Measurements from ENCODE around the gene POLR3E. TPM values are rescaled to one million over a fixed set of nuclear protein-coding genes. Genes with fewer than 3 reads are reported as not detected.
"Not testable (repeated sequence)": the region's sequence is repeated elsewhere in the genome, so short reads cannot be mapped to it uniquely, and the experiment has no call there.

The POLR3E gene
- total RNA-seq, 2 experiments from 2014 or later: 70.9 to 87.4 TPM

GRCh38 chr16:22293137-22294106 lies 3.8 kb upstream of the POLR3E start:
- H3K36me3 Mint-ChIP-seq (ENCODE audit: low read depth): peaks cover 7% of the 10 kb centered on the region
- H3K27ac Mint-ChIP-seq: no peak overlapping the region
- no peak for ATAC-seq
- ChIA-PET POLR2A (no interaction called here), CTCF (no interaction called here)
- H3K9me3 Mint-ChIP-seq (ENCODE audit: low read depth): no peaks in the 10 kb centered on the region
- intact Hi-C loops (cut with DNase I, micrococcal nuclease): loop anchor here in 1 of 2 experiments (10.0 kb wide), 1 partner anchor 789 kb away; no protein-coding TSS in a partner anchor
- DNase-seq: no peak
- H3K4me1 Mint-ChIP-seq: peaks cover 12% of the 10 kb centered on the region
- H3K27me3 Mint-ChIP-seq: no peaks in the 10 kb centered on the region
- no peak overlapping the region for H3K4me3 Mint-ChIP-seq

GRCh38 chr16:22296225-22297113 lies 740 bp upstream of the POLR3E start:
- ATAC-seq (no peak), DNase-seq (peak; percentile 19)
- Mint-ChIP-seq H3K36me3 (ENCODE audit: low read depth) (peaks cover 30% of the 10 kb centered on the region), H3K4me1 (peaks cover 38% of the 10 kb centered on the region), H3K9me3 (ENCODE audit: low read depth) (no peaks in the 10 kb centered on the region), H3K27ac (peak overlapping the region; percentile 51), H3K27me3 (no peaks in the 10 kb centered on the region), H3K4me3 (peak overlapping the region; percentile 93)
- ChIA-PET CTCF (interaction anchor here (0.6 to 5.7 kb wide), 12 partner anchors 10 to 344 kb away, joined by 3 to 55 read pairs (median 6); partner anchors contain the start of genes EEF2K and UQCRC2), POLR2A (interaction anchor here (0.6 to 1.1 kb wide), 3 partner anchors 10 to 104 kb away, joined by 3 to 4 read pairs (median 3); partner anchors contain the start of gene EEF2K)
- intact Hi-C loops (cut with DNase I, micrococcal nuclease): loop anchor here (1.0 to 10.0 kb wide), 12 partner anchors 56 to 792 kb away; partner anchors contain the start of genes MOSMO (in 2 of the 2), PDZD9 (in 2 of the 2), CDR2 (in 1 of the 2) and EEF2K (in 1 of the 2)

GRCh38 chr16:22297871-22298733 lies 893 bp downstream of the POLR3E start:
- peaks cover 38% of the 10 kb centered on the region for H3K4me1 Mint-ChIP-seq
- peaks cover 35% of the 10 kb centered on the region for H3K36me3 Mint-ChIP-seq (ENCODE audit: low read depth)
- ATAC-seq (peak; percentile 60), DNase-seq (peak; percentile 85)
- peak overlapping the region; percentile 93 for H3K4me3 Mint-ChIP-seq
- peak overlapping the region; percentile 96 for H3K27ac Mint-ChIP-seq
- ChIA-PET CTCF (interaction anchor here (0.6 to 5.7 kb wide), 8 partner anchors 10 to 297 kb away, joined by 3 to 55 read pairs (median 4); partner anchors contain the start of gene EEF2K), POLR2A (interaction anchor here (0.6 to 0.7 kb wide), 2 partner anchors 106 to 107 kb away, joined by 4 to 5 read pairs; no protein-coding TSS in a partner anchor)
- H3K27me3 Mint-ChIP-seq: no peaks in the 10 kb centered on the region
- no peaks in the 10 kb centered on the region for H3K9me3 Mint-ChIP-seq (ENCODE audit: low read depth)
- intact Hi-C loops (cut with DNase I, micrococcal nuclease): loop anchor here (1.0 to 10.0 kb wide), 15 partner anchors 57 to 1398 kb away; partner anchors contain the start of genes CDR2 (in 2 of the 2), EEF2K (in 2 of the 2), MOSMO (in 2 of the 2) and PDZD9 (in 2 of the 2)

GRCh38 chr16:22299036-22299435 lies 1.8 kb downstream of the POLR3E start:
- peaks cover 39% of the 10 kb centered on the region for H3K36me3 Mint-ChIP-seq (ENCODE audit: low read depth)
- H3K4me3 Mint-ChIP-seq: peak overlapping the region; percentile 93
- intact Hi-C loops (cut with DNase I, micrococcal nuclease): loop anchor here (5.0 to 10.0 kb wide), 3 partner anchors 73 to 794 kb away; partner anchors contain the start of gene CDR2 (in 1 of the 2)
- no peaks in the 10 kb centered on the region for H3K9me3 Mint-ChIP-seq (ENCODE audit: low read depth)
- CTCF ChIA-PET: interaction anchor here (0.6 to 5.7 kb wide), 7 partner anchors 93 to 298 kb away, joined by 3 to 55 read pairs (median 4); partner anchors contain the start of gene EEF2K
- POLR2A ChIA-PET: interaction anchor here (0.6 to 0.7 kb wide), 2 partner anchors 107 to 108 kb away, joined by 4 to 5 read pairs; no protein-coding TSS in a partner anchor
- H3K4me1 Mint-ChIP-seq: peaks cover 40% of the 10 kb centered on the region
- DNase-seq (no peak), ATAC-seq (no peak)
- no peaks in the 10 kb centered on the region for H3K27me3 Mint-ChIP-seq
- H3K27ac Mint-ChIP-seq: peak overlapping the region; percentile 96

- Mint-ChIP-seq H3K27me3 (no peaks in the 10 kb centered on the region), H3K4me3 (peak overlapping the region; percentile 3), H3K9me3 (ENCODE audit: low read depth) (no peaks in the 10 kb centered on the region), H3K36me3 (ENCODE audit: low read depth) (peaks cover 47% of the 10 kb centered on the region), H3K4me1 (peaks cover 40% of the 10 kb centered on the region), H3K27ac (peak overlapping the region; percentile 14)
- CTCF ChIA-PET: interaction anchor here (0.6 to 5.7 kb wide), 12 partner anchors 8 to 112 kb away, joined by 3 to 55 read pairs (median 4); partner anchors contain the start of gene EEF2K
- POLR2A ChIA-PET: interaction anchor here (0.5 to 0.7 kb wide), 4 partner anchors 12 to 292 kb away, joined by 3 to 6 read pairs (median 4); no protein-coding TSS in a partner anchor
- DNase-seq (peak; percentile 73), ATAC-seq (no peak)
- intact Hi-C loops (cut with DNase I, micrococcal nuclease): no loop called here
Measured at GRCh38 chr16:22300427-22301071, 3.3 kb downstream of the POLR3E start.

- CTCF ChIA-PET: interaction anchor here (0.6 to 5.7 kb wide), 6 partner anchors 17 to 113 kb away, joined by 3 to 55 read pairs (median 6); partner anchors contain the start of gene EEF2K
- H3K4me1 Mint-ChIP-seq: peaks cover 36% of the 10 kb centered on the region
- ATAC-seq; intact Hi-C loops (cut with DNase I, micrococcal nuclease); H3K9me3 Mint-ChIP-seq (ENCODE audit: low read depth); H3K4me3 Mint-ChIP-seq; DNase-seq; H3K27ac Mint-ChIP-seq; POLR2A ChIA-PET; H3K27me3 Mint-ChIP-seq: not testable (repeated sequence)
- H3K36me3 Mint-ChIP-seq (ENCODE audit: low read depth): peaks cover 47% of the 10 kb centered on the region
Measured at GRCh38 chr16:22301423-22301822, 4.2 kb downstream of the POLR3E start.

- no peak for ATAC-seq
- peaks cover 49% of the 10 kb centered on the region for H3K36me3 Mint-ChIP-seq (ENCODE audit: low read depth)
- no peak overlapping the region for H3K4me3 Mint-ChIP-seq
- H3K27ac Mint-ChIP-seq: no peak overlapping the region
- ChIA-PET CTCF (interaction anchor here (0.6 to 1.4 kb wide), 2 partner anchors 30 to 324 kb away, joined by 3 read pairs; no protein-coding TSS in a partner anchor), POLR2A (no interaction called here)
- H3K9me3 Mint-ChIP-seq (ENCODE audit: low read depth): no peaks in the 10 kb centered on the region
- intact Hi-C loops (cut with DNase I, micrococcal nuclease): no loop called here
- H3K4me1 Mint-ChIP-seq: peaks cover 35% of the 10 kb centered on the region
- no peak for DNase-seq
- H3K27me3 Mint-ChIP-seq: no peaks in the 10 kb centered on the region
Measured at GRCh38 chr16:22302776-22303363, 5.7 kb downstream of the POLR3E start.

- H3K36me3 Mint-ChIP-seq (ENCODE audit: low read depth): peaks cover 45% of the 10 kb centered on the region
- DNase-seq (no peak), ATAC-seq (no peak)
- ChIA-PET POLR2A (no interaction called here), CTCF (no interaction called here)
- no peaks in the 10 kb centered on the region for H3K9me3 Mint-ChIP-seq (ENCODE audit: low read depth)
- H3K27me3 Mint-ChIP-seq: no peaks in the 10 kb centered on the region
- H3K4me1 Mint-ChIP-seq: peaks cover 23% of the 10 kb centered on the region
- no peak overlapping the region for H3K27ac Mint-ChIP-seq
- no peak overlapping the region for H3K4me3 Mint-ChIP-seq
- intact Hi-C loops (cut with DNase I, micrococcal nuclease): no loop called here
Measured at GRCh38 chr16:22304411-22304810, 7.2 kb downstream of the POLR3E start.

GRCh38 chr16:22306788-22307187 lies 9.6 kb downstream of the POLR3E start:
- DNase-seq (no peak), ATAC-seq (no peak)
- no peaks in the 10 kb centered on the region for H3K9me3 Mint-ChIP-seq (ENCODE audit: low read depth)
- H3K27me3 Mint-ChIP-seq: no peaks in the 10 kb centered on the region
- CTCF ChIA-PET: interaction anchor here (0.6 to 1.7 kb wide), 4 partner anchors 10 to 57 kb away, joined by 3 to 8 read pairs (median 4); no protein-coding TSS in a partner anchor
- POLR2A ChIA-PET: no interaction called here
- peaks cover 35% of the 10 kb centered on the region for H3K36me3 Mint-ChIP-seq (ENCODE audit: low read depth)
- intact Hi-C loops (cut with DNase I, micrococcal nuclease): no loop called here
- H3K4me3 Mint-ChIP-seq: no peak overlapping the region
- H3K27ac Mint-ChIP-seq: no peak overlapping the region
- H3K4me1 Mint-ChIP-seq: peaks cover 6% of the 10 kb centered on the region
